ENCODE data around the gene GLOD4.
A peak's percentile ranks its signal among the peaks of the same experiment; 100 is the strongest.
"Not testable (repeated sequence)": the region's sequence is repeated elsewhere in the genome, so short reads cannot be mapped to it uniquely, and the experiment has no call there.

Gene GLOD4

DNA sequence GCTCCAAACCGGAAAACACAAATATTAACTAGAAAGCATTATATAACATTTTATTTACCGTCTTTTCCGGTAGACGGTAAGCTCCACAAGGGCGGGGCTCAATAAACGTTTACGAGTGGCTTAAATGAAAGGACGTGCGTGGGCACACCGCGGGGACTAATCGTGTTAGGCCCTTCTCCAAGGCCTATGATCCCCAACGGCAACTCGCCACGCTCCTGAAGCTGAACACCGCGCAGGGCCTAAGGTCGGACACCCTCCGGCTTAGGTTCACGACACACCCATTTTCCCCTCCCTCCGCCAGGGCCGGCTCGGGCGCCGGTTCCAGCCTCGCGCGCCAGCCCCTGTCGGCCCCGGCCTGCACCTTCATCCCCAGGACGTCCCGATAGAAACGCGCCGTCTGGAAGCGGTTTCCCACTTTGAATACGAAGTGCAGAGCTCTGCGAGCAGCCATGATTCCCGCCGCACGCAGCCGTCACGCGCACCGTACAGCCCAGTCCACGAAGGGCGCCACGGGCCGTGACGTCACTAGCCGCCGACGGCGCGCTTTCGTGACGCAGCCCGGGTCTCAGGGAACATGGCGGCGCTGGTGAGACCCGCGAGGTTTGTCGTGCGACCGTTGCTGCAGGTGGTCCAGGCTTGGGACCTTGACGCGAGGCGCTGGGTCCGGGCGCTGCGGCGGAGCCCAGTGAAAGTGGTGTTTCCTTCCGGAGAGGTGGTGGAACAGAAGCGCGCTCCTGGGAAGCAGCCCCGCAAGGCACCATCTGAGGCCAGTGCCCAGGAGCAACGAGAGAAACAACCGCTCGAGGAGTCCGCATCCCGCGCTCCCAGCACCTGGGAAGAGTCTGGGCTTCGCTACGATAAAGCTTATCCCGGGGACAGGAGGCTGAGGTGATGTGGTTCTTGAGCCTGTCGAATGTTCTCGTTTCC lies at the start of gene GLOD4, which contains the start of gene MRM3:
Gene GLOD4 (minus strand): TSS at position 476 of the 927 bp plus-strand sequence. CDS start 25 bp downstream, at position 451.
Gene MRM3 (plus strand): TSS at position 549 of the 927 bp plus-strand sequence. CDS start 26 bp downstream, at position 575.
- DNase-seq, result peak; percentile 66

DNA sequence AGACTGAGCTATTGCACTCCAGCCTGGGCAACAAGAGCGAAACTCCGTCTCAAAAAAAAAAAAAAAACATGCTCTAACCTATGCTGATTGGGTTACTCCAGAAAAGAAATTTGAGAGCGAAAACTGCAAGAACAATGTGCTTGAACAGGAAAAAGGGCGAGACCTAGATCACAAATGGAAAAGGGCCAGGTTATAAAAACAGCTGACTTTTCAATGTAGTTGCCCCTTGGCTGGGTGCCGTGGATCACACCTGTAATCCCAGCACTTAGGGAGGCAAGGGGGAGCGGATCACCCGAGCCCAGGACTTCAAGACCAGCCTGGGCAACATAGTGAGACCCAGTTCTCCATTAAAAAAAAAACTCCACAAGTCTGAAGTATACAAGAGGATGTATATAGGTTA lies 48.9 kb upstream of the GLOD4 start:
- no peak for DNase-seq

DNA sequence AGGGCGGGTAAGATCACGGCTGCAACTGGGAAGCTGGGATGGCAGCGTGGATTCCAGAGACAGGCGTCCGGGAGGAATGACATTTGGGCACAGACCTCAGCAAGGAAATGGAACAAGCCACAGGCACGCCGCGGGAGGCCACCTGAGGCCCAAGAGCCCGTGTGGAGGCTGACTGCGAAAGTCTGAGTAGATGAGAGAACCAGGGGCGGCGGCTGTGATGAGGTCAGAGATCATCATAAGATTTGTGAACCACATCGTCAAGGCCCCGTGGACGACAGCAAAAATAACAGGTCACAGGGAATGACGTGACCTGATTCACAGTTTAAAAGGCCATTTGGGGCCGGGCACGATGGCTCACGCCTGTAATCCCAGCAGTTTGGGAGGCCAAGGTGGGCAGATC lies 48.3 kb upstream of the GLOD4 start:
- DNase-seq, result no peak

DNA sequence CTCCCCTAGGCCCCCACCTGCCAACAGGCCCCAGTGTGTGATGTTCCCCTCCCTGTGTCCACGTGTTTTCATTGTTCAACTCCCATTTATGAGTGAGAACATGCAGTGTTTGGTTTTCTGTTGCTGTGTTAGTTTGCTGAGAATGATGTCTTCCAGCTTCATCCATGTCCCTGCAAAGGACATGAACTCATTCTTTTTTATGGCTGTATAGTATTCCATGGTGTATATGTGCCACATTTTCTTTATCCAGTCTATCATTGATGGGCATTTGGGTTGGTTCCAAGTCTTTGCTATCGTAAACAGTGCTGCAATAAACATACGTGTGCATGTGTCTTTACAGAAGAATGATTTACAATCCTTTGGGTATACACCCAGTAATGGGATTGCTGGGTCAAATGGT lies 47.5 kb upstream of the GLOD4 start:
- not testable (repeated sequence) for DNase-seq

DNA sequence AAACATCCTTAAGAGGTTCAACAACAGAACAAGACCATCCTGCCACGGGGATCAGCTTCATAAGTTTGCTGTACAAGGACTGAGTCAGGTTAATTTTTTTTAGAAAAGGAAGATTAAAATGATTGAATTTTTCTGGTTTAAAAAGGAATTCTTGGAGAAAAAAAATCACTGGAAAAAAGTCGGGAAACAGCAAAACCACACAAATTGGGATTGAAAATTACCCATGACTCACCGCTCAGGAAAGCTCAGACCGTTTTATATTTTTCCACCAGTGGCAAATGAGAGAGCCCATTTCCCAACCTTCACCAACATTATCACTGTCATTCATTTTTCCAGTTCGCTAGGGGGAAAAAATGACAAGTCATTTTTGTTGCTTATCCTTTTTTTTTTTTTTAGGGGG lies 46.7 kb upstream of the GLOD4 start:
- DNase-seq, result no peak

- DNase-seq, result no peak
Observed at GRCh38 chr17:826778-827177, 44.7 kb upstream of the GLOD4 start.

- no peak for DNase-seq
Observed at GRCh38 chr17:825216-825615, 43.1 kb upstream of the GLOD4 start.

DNA sequence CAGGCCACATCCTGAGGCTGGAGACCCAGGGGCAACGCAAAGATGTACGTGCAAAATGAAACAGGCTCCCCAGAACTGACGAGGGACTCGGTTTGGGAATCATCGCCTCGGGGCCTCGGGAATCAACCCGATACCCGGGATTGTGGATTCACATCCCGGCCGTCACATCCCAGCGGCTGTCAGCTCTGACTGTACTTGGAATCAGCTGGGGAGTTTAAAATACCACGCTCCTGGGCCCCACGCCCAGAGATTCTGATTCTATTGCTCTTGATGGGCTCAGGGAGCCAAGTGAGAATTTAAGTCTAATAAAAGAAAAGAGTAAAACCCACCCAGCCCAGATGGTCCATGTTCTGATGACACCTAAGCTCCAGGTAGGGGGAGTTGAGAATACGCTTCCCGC lies 42.3 kb upstream of the GLOD4 start:
- DNase-seq, result no peak

GRCh38 chr17:823501-823902 lies 41.4 kb upstream of the GLOD4 start:
- no peak for DNase-seq

- DNase-seq, result no peak
Observed at GRCh38 chr17:819251-819650, 37.2 kb upstream of the GLOD4 start.

DNA sequence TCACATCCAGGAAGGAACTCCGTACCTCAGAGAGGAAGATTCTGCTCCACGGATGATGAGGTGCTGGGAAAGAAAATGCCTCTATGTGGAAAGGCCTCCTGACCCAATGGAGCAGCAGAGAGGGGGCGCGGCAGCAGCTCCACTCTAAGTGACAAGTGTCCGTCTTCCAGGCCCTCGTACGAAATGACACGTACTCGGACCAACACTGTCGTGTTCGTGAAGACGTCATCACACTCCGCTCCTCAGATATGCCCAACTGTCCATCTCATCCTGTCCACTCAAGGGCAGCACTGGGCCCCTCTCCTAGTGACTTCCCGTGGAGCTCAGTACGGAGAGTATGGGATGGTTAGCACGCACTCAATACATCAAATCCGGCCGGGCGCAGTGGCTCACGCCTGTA lies 32.3 kb upstream of the GLOD4 start:
- no peak for DNase-seq

- no peak for DNase-seq
Observed at GRCh38 chr17:812638-813204, 30.6 kb upstream of the GLOD4 start.

- no peak for DNase-seq
Observed at GRCh38 chr17:811051-811784, 29.1 kb upstream of the GLOD4 start.

GRCh38 chr17:807523-808294 lies 25.6 kb upstream of the GLOD4 start:
- DNase-seq, result no peak

GRCh38 chr17:806781-807522 lies 24.9 kb upstream of the GLOD4 start:
- no peak for DNase-seq

GRCh38 chr17:806346-806745 lies 24.3 kb upstream of the GLOD4 start:
- DNase-seq, result no peak

- DNase-seq, result not testable (repeated sequence)
Observed at GRCh38 chr17:805886-806285, 23.8 kb upstream of the GLOD4 start.

DNA sequence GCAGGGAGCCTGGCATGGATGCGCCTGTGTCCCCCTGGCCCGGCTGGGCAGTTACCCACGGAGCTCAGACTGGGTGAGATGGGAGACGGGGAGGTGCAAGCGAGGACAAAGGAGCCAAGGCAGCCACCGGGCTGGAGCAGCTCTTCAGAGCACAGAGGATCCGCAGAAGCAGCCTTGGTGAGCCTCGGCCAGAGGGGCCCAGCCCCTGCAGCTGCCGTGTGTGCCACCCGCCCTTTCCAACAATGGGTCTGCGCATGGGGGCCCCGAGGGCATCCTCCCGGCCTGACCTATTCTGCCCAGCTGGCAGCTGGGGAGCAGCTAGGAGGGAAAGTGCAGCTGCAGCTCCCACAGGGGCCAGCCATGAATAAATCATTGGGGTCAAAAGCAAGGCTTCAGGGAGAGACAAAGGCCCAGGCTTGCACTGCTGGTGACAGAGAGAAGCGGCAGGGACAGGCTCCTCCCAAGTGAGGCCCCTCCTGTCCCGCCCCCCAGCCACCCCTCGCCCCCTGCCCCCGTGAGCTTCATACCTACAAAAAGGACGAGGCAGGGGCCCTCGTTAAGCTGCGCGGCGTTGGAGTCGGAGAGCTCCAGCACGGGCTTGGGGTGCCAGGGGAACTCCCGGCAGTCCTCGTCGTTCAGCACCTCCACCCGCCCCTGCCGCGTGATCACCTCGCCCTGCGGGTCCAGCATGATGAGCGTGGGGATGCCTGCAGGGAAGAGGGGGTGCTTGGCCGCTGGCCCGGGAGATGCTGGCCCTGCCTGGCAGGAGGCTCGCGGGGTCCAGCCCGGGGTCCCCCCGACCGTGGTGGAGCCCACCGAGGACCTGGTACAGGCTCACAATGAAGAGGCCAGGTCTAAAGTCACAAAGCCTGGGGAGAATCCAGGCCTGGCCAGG lies 22.7 kb upstream of the GLOD4 start:
- DNase-seq, result no peak

GRCh38 chr17:802901-803881 lies 21.1 kb upstream of the GLOD4 start:
- DNase-seq, result no peak

- no peak for DNase-seq
Observed at GRCh38 chr17:802481-802880, 20.4 kb upstream of the GLOD4 start.
